Calu3 (cell line): ENCODE results near the gene CHST15. TPM values are rescaled to one million over a fixed set of nuclear protein-coding genes. Genes with fewer than 3 reads are reported as not detected.

ENCODE experiments used
- BruUV-seq: library from RNA; stranded (reverse); fragments of 400-500 nt; replicated peaks from 2 replicates; lab custom pipeline; 2021; lab: Mats Ljungman, UMichigan
- CTCF ChIA-PET: fragments of 300-600 bp; sonication (Branson Sonifier 250); formaldehyde crosslinking; loops from one replicate; lab custom pipeline; 2022; ENCODE audit warnings: antibody characterized with exemption; lab: Charles Lee
- DNase-seq: peaks from one replicate; pipeline ENCODE4 v3.0.0; 2022
- H3K27ac Mint-ChIP-seq: one replicate; pipeline ENCODE4 v1.8.0; 2022; ENCODE audit warnings: mixed read lengths; ENCODE audit not compliant: unreplicated experiment
- H3K27me3 Mint-ChIP-seq: one replicate; pipeline ENCODE4 v1.8.0; 2022; ENCODE audit warnings: mixed read lengths; ENCODE audit not compliant: unreplicated experiment
- H3K36me3 Mint-ChIP-seq: one replicate; pipeline ENCODE4 v1.8.0; 2022; ENCODE audit warnings: mild to moderate bottlenecking, moderate library complexity, mixed read lengths; ENCODE audit not compliant: insufficient read depth, unreplicated experiment
- H3K4me1 Mint-ChIP-seq: one replicate; pipeline ENCODE4 v1.8.0; 2022; ENCODE audit warnings: mild to moderate bottlenecking, low read depth, mixed read lengths; ENCODE audit not compliant: unreplicated experiment
- H3K4me3 Mint-ChIP-seq: one replicate; pipeline ENCODE4 v1.8.0; 2022; ENCODE audit warnings: mild to moderate bottlenecking, low read depth, moderate library complexity, mixed read lengths; ENCODE audit not compliant: unreplicated experiment
- H3K9me3 Mint-ChIP-seq: one replicate; pipeline ENCODE4 v1.8.0; 2022; ENCODE audit warnings: low read depth, mixed read lengths; ENCODE audit not compliant: unreplicated experiment
- CTCF ChIP-seq: fragments of 200-600 bp; IDR thresholded peaks from one replicate; pipeline ENCODE4 v1.8.0; 2022; ENCODE audit warnings: antibody characterized with exemption; ENCODE audit not compliant: unreplicated experiment
- intact Hi-C: fragments of 100-400 bp; cut with micrococcal nuclease; formaldehyde crosslinking; loops from one replicate; pipeline ENCODE4 v1.10.0; 2022; ENCODE audit not compliant: unreplicated experiment
- total RNA-seq: library from RNA; stranded (reverse); gene quantifications from 2 replicates; pipeline ENCODE4 v1.2.3, GENCODE V29; 2022

CHST15 gene
- total RNA-seq, 1 experiment from 2014 or later = 19.3 TPM

GRCh38 chr10:123967626-123968243 lies 125.7 kb downstream of the CHST15 start:
- peaks cover 13% of the 10 kb centered on the region for H3K4me1 Mint-ChIP-seq
- intact Hi-C loops = loop anchor here (1.0 kb wide), 1 partner anchor 385 kb away; no protein-coding TSS in a partner anchor
- H3K36me3 Mint-ChIP-seq = no peaks in the 10 kb centered on the region
- no TSS peak for BruUV-seq
- TF ChIP-seq CTCF = peak; percentile 58
- no peak overlapping the region for H3K27ac Mint-ChIP-seq
- peaks cover 77% of the 10 kb centered on the region for H3K27me3 Mint-ChIP-seq
- H3K9me3 Mint-ChIP-seq = no peaks in the 10 kb centered on the region
- no peak overlapping the region for H3K4me3 Mint-ChIP-seq
- CTCF ChIA-PET = no interaction called here
- DNase-seq = peak; percentile 71

GRCh38 chr10:123966896-123967231 lies 126.5 kb downstream of the CHST15 start:
- Mint-ChIP-seq H3K27ac (no peak overlapping the region), H3K27me3 (peaks cover 82% of the 10 kb centered on the region), H3K4me3 (no peak overlapping the region), H3K36me3 (no peaks in the 10 kb centered on the region), H3K4me1 (peaks cover 12% of the 10 kb centered on the region), H3K9me3 (no peaks in the 10 kb centered on the region)
- BruUV-seq = no TSS peak
- TF ChIP-seq CTCF = no peak
- DNase-seq = no peak
- CTCF ChIA-PET = interaction anchor here (0.7 kb wide), 1 partner anchor 1329 kb away, joined by 3 read pairs; no protein-coding TSS in a partner anchor
- intact Hi-C loops = loop anchor here (1.0 kb wide), 1 partner anchor 385 kb away; no protein-coding TSS in a partner anchor

DNA sequence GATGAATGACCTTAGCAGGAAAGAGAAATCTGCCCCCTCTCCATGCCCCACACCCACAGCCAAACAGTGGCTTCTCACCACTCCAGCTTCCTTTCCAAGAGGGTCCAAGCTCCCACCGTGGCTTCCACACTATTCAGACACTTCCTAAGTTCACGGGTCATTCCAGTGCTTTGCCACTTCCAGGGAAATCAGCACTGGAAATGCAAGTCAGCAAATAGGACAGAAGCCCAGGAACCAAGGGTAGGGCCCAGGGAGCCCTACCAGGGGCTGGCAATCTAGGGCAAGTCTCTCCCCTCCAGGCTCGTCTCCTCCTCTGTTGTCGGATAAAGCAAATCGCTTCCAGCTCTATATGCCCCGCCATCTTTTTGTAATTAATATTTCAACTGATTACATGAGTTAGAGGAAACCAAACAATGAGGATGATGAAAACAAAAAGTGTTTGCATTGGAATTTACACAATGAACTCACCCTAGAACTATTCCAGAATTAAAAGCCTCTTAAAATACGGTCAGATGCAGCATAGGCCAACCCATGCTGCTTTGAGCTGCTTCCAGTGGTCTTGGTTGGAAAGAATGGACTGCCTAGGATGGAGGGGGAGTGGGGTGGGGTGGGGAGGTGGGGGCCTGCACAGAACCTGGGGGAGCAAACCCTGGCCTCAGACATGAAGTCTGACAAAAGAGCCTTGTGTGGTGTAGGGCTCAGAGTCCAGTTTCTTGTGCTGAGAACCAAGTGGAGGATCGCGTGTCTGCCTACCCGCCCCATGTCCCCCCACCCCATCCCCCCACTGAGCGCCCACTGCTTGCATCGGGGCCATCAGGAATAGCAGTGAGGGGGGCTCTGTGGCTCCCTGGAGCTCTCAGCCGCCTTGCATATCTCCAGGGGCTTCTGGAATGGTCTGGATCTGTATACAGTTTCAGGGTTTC lies 127.2 kb downstream of the CHST15 start:
- Mint-ChIP-seq H3K27ac (no peak overlapping the region), H3K4me3 (no peak overlapping the region), H3K9me3 (no peaks in the 10 kb centered on the region), H3K4me1 (peaks cover 6% of the 10 kb centered on the region), H3K36me3 (no peaks in the 10 kb centered on the region), H3K27me3 (peaks cover 82% of the 10 kb centered on the region)
- no peak for DNase-seq
- no peak for TF ChIP-seq CTCF
- CTCF ChIA-PET = interaction anchor here (0.7 kb wide), 1 partner anchor 1329 kb away, joined by 3 read pairs; no protein-coding TSS in a partner anchor
- BruUV-seq = no TSS peak
- intact Hi-C loops = no loop called here

DNA sequence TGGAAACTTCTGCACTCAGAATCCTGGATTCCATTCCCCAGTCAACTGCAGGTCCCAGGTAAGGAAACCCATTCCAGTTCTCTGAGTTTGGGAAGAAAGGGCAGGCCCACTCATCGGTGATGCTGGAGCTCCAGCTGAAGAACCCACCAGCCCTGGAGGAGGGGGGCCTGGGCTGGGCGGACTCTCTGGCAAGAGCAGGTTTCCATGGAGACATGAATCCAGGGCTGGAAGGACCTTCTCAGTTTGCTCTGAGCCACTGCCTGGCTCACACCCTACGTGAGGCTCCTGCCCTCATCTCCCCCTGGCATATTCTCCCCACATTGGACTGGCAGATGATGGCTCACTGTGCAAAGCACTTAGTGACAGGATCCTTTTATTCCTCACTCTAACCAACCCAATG lies 128.4 kb downstream of the CHST15 start:
- no TSS peak for BruUV-seq
- Mint-ChIP-seq H3K4me3 (no peak overlapping the region), H3K36me3 (no peaks in the 10 kb centered on the region), H3K4me1 (no peaks in the 10 kb centered on the region), H3K27me3 (peaks cover 72% of the 10 kb centered on the region), H3K9me3 (no peaks in the 10 kb centered on the region), H3K27ac (no peak overlapping the region)
- no peak for TF ChIP-seq CTCF
- no peak for DNase-seq
- CTCF ChIA-PET = no interaction called here
- intact Hi-C loops = no loop called here
